Tracheal epithelial cell (primary cell): ENCODE measurements around the gene XRN2. TPM values are rescaled to one million over a fixed set of nuclear protein-coding genes. Genes with fewer than 3 reads are reported as not detected.

ENCODE experiments used
- total RNA-seq: library from RNA; depleted of rRNA; stranded (reverse); fragments of >200 nt; gene quantifications from 2 replicates; pipeline ENCODE4 v1.2.1, GENCODE V29; 2014

Gene XRN2
- total RNA-seq = 75.9 and 86.0 TPM in 2 replicates

GRCh38 chr20:21303061-21303871 lies at the start of gene XRN2:
Gene XRN2 (plus strand): TSS chr20:21303331. CDS start chr20:21303399, 68 bp downstream.

DNA sequence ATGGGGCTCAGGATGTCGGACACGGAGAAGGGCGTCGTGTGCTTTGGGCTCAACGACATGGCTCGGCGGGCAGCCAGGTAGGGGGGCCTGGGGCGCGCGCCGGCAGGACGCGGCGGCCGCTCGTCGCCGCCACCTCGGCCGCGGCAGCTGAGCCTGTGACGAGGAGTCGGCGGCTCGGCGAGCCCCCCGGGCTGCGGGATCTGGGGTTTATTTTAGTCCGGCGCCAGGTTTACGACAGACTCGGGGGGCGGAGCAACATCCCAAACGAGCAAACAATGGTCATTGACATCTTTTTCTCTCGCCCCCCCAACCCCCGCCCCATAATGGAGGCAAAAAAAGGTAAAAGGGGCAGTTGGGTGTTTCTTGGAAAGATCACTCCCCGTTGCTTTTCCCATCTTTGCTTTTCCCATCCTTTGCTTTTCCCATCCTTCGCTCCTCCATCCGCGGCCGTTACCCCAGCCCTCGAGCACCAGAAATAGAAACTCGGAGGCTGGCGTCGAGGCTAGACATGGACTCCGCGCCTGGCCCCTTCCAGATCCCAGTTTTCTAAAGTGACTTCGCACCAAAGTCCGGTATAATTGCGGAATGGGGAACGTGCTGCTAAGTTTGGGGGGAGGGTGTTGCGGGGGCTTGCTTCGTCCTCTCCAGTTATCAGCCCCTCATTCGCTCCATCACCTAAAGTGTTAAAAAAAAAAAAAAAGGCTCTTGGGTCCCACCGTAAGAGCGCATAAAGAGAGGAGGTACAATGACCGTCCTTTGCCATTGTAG lies 94.4 kb downstream of the XRN2 start, which contains the start of gene NKX2-4:
Gene NKX2-4 (minus strand): TSS at position 186 of the 768 bp plus-strand sequence. CDS start 127 bp downstream, at position 59.

Other genes starting within 250 kb of the XRN2 start
- gene LINC00237, start 197.0 kb upstream of the XRN2 start, total RNA-seq = not detected in 2 replicates
- 7.0 and 17.7 TPM in 2 replicates for gene KIZ, start 177.2 kb upstream of the XRN2 start, total RNA-seq
- gene NKX2-4, start 94.2 kb downstream of the XRN2 start, total RNA-seq = not detected in 2 replicates
- gene NKX2-2, start 210.7 kb downstream of the XRN2 start, total RNA-seq = not detected in 2 replicates